Thymus (tissue), 11 donors: ENCODE measurements around the gene MTG1. TPM values are rescaled to one million over a fixed set of nuclear protein-coding genes. Genes with fewer than 3 reads are reported as not detected.

Source experiments
- DNase-seq, 9 donors: peaks; one replicate each; pipeline ENCODE4 v3.0.0-alpha.2; 2013; ENCODE audit warnings: low spot score in 9 of 9, low read depth in 6 of 9, missing footprints in 1 of 9
- H3K27ac ChIP-seq, 2 donors: one replicate each; pipeline ENCODE4 v1.5.1; 2013; ENCODE audit warnings: control low read depth in 1 of 2, low read depth in 1 of 2, low read length in 1 of 2, mild to moderate bottlenecking in 1 of 2, moderate library complexity in 1 of 2
- H3K27me3 ChIP-seq, 2 donors: one replicate each; pipeline ENCODE4 v1.5.1; 2013; ENCODE audit warnings: low read length in 1 of 2; ENCODE audit not compliant: control insufficient read depth in 2 of 2, insufficient read depth in 1 of 2
- H3K36me3 ChIP-seq, 2 donors: one replicate each; pipeline ENCODE4 v1.5.1; 2013; ENCODE audit warnings: low read length in 1 of 2, mild to moderate bottlenecking in 1 of 2, moderate library complexity in 1 of 2; ENCODE audit not compliant: control insufficient read depth in 2 of 2, insufficient read depth in 2 of 2
- H3K4me1 ChIP-seq, 2 donors: one replicate each; pipeline ENCODE4 v1.5.1; 2013; ENCODE audit warnings: low read length in 2 of 2; ENCODE audit not compliant: control insufficient read depth in 2 of 2, insufficient read depth in 2 of 2
- H3K4me3 ChIP-seq, 2 donors: one replicate each; pipeline ENCODE4 v1.5.1; 2013; ENCODE audit warnings: low read length in 2 of 2, control low read depth in 1 of 2, mild to moderate bottlenecking in 1 of 2
- H3K9me3 ChIP-seq, 2 donors: one replicate each; pipeline ENCODE4 v1.5.1; 2013; ENCODE audit warnings: low read length in 1 of 2, mild to moderate bottlenecking in 1 of 2; ENCODE audit not compliant: control insufficient read depth in 2 of 2, insufficient read depth in 1 of 2
- WGBS: extraction: QIAGEN DNeasy Blood & Tissue Kit; methylation state at CpG from one replicate; pipeline ENCODE4 v1.1.7; 2013; 5-methylcytosine and 5-hydroxymethylcytosine counted together
- polyA plus RNA-seq: library from polyadenylated mRNA; stranded (reverse); fragments of 200-250 nt; gene quantifications from one replicate; pipeline ENCODE4 v1.2.3, GENCODE V29; 2013
- total RNA-seq: library from RNA; stranded (reverse); fragments of 120-200 nt; gene quantifications from one replicate; pipeline ENCODE4 v1.2.4, GENCODE V29; 2013
- donor health status: healthy.

MTG1 gene
- total and polyA plus RNA-seq, 2 donors, result 22.7 to 59.4 TPM

DNA sequence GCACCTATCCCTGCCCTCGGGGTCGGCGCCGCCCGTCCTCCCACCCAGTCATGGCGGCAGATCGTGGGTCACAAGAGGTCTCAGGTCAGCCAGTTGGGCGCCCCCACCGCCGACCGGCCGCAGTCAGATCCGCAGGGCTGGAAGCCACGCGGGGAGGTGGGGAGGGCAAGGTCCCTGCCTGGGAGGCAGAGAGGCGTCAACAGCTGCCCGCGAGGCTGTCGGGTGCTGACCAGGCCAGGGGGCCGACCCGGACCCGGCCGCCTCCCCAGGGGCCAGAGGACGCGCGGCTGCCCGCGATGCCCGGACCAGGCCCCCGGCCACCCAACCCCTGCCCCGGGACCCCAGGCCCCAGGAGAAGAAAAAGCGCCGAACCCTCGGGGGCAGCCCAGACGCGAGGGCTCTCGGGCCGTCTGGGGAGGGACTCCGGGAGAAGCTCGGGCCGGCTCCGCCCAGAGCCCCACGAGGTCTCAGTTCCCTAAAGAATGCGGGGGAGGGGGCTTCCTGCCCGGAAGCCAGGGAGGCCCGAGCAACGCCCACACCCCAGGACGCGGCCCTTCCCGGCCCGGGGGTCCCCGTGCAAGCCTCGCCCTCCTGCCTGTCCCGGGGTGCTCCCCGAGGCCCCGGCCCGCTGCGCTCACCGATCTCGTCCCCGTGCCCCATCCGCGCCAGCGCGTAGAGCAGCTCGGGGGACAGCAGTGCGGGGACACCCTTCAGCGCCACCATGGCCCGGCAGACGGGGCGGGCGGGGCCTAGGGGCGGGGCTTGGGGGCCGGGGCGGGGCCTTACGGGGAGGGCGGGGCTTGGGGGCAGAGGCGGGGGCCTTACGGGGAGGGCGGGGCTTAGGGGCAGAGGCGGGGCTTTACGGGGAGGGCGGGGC is 36.4 kb upstream of the MTG1 start, which contains the start of gene FUOM:
TSS of gene FUOM (minus strand) at position 735 of the 877 bp plus-strand sequence. CDS start at position 723, 12 bp downstream.
- Histone ChIP-seq H3K27ac (no peak within 1 kb of the TSS), H3K27me3 (peaks cover 0 to 21% of the 10 kb centered on the region in 2 donors), H3K4me1 (peaks cover 9 to 12% of the 10 kb centered on the region in 2 donors), H3K36me3 (peaks cover 2 to 3% of the 10 kb centered on the region in 2 donors), H3K4me3 (peak within 1 kb of the TSS; percentile 48 to 61), H3K9me3 (no peaks in the 10 kb centered on the region)
- WGBS, result 3% methylated on average over 83 of the region's 83 CpGs
- DNase-seq, result peak in 4 of 9 donors; percentile 42 to 74 (median 53)

DNA sequence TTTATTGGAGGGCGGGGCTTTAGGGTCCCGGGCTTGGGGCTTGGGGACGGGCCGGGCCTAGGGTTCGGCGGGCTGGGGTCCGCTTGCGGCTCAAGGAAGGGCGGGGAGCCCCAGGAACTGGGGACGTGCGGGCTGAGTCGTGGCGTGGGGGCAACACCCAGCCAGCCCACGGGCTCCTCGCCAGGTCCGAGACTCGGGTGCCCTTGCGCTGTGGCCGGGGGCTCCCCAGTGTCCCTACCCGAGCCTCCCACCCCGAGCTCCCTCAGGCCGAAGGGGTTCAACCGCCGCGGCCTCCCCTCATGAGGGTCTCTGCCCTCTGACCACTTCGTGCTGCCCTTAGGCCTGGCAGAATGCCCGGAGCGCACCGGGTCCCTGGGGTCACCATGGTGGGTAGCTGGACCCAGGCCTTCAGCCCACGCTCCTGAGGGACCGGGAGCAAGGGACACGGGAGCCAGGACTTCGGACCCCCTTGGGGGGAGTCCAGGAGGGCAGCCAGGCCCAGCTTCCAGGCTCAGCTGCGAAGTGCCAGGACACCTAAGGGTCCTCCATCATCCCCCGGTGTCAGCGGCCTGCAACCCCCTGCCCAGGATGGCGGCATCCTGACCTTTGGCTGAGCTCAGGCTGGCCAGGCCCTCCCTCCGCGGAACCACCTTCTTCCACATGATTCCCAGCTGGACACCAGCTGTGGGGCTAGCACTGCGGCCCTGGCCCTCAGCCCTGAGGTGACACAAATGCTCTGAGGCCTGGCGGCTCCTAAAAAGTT is 35.6 kb upstream of the MTG1 start:
- Histone ChIP-seq H3K27ac (no peak overlapping the region), H3K4me3 (no peak overlapping the region), H3K27me3 (peaks cover 0 to 21% of the 10 kb centered on the region in 2 donors), H3K9me3 (no peaks in the 10 kb centered on the region), H3K4me1 (peaks cover 9 to 12% of the 10 kb centered on the region in 2 donors), H3K36me3 (peaks cover 3 to 5% of the 10 kb centered on the region in 2 donors)
- WGBS, result 89% methylated on average over 41 of the region's 41 CpGs
- no peak for DNase-seq

DNA sequence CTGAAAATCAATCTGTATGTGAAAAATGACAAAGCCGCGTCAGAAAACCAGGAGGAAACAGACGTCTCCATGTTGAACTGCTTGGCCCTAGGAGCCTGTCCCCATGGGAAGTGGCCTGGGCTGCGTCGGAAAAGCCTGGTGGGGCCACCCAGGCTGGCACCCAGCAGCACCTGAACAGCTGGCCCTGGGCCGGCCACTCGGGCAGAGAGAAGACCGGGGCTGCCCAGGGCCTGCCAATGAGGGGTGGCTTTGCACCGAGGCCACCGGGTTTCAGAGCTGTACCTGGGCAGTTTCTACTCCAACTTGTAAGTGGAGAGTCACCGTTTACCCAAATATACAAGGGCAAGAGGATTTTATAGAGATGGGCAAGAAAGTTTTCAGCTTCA is 35.0 kb upstream of the MTG1 start:
- peaks cover 0 to 21% of the 10 kb centered on the region in 2 donors for H3K27me3 ChIP-seq
- H3K9me3 ChIP-seq, result no peaks in the 10 kb centered on the region
- peaks cover 3 to 5% of the 10 kb centered on the region in 2 donors for H3K36me3 ChIP-seq
- 95% methylated on average over 11 of the region's 11 CpGs for WGBS
- H3K27ac ChIP-seq, result no peak overlapping the region
- H3K4me3 ChIP-seq, result no peak overlapping the region
- no peak for DNase-seq
- peaks cover 9 to 12% of the 10 kb centered on the region in 2 donors for H3K4me1 ChIP-seq

DNA sequence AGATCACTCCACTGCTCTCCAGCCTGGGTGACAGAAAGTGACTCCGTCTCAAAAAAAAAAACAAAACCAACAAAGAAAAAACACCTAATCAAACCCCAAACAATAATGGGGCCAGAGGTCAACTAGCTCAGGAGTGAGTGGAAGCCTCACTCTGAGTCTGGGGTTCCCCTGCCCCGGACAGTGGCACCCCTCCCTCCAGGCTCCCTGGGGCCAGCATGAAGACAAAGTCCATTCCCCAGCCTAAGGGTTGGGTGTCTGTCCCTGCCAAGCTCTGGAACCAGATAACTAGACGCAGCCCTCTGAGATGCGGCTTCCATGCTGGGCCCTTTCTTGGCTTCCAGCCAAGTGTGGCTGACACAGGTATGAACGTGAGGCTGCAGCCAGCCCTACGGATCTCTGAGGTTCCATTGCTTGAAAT is 34.4 kb upstream of the MTG1 start:
- Histone ChIP-seq H3K9me3 (no peaks in the 10 kb centered on the region), H3K4me1 (peaks cover 9 to 12% of the 10 kb centered on the region in 2 donors), H3K4me3 (no peak overlapping the region), H3K36me3 (peaks cover 5 to 7% of the 10 kb centered on the region in 2 donors), H3K27ac (no peak overlapping the region), H3K27me3 (peaks cover 0 to 21% of the 10 kb centered on the region in 2 donors)
- 72% methylated on average over 6 of the region's 6 CpGs for WGBS
- DNase-seq, result no peak

DNA sequence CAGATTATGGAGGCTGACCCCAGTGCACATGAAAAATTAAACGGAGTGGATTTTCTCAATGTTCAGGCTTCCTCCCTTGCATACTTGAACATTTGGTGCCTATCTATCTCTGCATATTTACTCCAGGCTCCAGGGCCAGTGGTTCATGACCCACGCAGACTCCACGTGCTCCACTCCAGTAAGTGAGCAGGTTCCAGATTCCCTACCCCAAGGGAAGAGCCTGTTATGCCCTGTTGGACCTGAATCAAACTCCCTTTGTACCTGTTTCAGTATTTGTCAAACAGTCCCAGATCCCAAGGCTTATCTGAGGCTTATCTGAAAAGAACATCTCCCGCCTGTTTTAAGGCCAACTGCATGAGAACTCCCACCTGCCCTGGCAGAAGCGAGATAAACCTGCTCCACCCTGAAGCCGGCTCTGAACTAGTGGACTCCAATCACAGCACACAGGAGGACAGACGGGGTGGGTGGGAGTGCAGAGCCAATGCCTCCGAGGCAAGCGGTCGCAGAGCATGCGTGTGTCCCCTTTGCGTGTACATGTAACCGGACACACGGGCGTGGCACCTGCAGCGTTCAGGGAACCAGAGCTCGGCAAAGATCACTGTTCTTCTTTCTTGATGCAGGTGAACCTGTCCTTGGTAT is 33.9 kb upstream of the MTG1 start:
- peaks cover 8 to 12% of the 10 kb centered on the region in 2 donors for H3K36me3 ChIP-seq
- WGBS, result 94% methylated on average over 17 of the region's 17 CpGs
- H3K27ac ChIP-seq, result no peak overlapping the region
- H3K4me1 ChIP-seq, result peaks cover 9 to 12% of the 10 kb centered on the region in 2 donors
- no peak for DNase-seq
- H3K4me3 ChIP-seq, result no peak overlapping the region
- peaks cover 0 to 21% of the 10 kb centered on the region in 2 donors for H3K27me3 ChIP-seq
- no peaks in the 10 kb centered on the region for H3K9me3 ChIP-seq

DNA sequence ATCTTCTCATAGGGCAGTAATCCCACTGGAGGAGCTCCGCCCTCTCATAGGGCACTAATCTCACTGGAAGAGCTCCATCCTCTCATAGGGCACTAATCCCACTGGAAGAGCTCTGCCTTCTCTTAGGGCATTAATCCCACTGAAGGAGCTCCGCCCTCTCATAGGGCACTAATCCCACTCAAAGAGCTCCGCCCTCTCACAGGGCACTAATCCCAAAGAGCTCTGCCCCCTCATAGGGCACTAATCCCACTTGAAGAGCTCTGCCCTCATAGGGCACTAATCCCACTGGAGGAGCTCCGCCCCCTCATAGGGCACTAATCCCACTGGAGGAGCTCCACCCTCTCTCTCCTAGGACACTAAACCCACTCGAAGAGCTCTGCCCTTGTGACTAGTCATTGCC is 32.7 kb upstream of the MTG1 start:
- Histone ChIP-seq H3K27me3 (peaks cover 0 to 13% of the 10 kb centered on the region in 2 donors), H3K27ac (no peak overlapping the region), H3K9me3 (no peaks in the 10 kb centered on the region), H3K4me3 (no peak overlapping the region), H3K36me3 (peaks cover 20 to 21% of the 10 kb centered on the region in 2 donors), H3K4me1 (peaks cover 8 to 11% of the 10 kb centered on the region in 2 donors)
- no peak for DNase-seq
- 96% methylated on average over 5 of the region's 5 CpGs for WGBS

DNA sequence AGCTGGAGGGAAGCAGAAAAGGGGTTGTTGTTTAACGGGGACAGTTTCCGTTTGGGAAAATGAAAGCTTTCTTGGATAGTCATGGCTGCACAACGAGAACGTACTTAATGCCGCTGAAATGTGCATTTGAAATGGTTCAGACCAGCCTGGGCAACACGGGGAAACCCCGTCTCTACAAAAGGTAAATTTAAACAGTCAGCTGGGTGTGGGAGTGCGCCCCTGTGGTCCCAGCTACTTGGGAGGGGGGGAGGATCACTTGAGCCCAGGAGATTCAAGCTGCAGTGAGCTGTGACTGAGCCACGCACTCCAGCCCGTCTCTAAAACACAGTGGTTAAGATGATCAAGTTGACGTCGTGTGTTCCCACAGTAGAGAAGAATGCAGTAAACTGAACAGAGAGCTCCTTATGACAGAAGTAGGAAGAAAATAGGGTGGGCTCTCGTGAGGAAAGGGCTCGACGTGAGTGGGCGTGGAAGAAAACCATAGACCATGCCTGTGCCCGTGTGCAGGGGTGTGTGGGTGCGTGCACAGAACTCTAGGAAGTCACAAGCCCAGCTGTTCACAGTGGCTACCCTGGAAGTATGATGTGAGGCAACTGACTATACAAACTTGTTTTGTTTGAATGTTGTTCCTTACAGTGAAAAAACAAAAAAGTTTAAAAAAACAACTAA is 32.0 kb upstream of the MTG1 start:
- H3K27me3 ChIP-seq, result peaks cover 0 to 6% of the 10 kb centered on the region in 2 donors
- DNase-seq, result no peak
- WGBS, result 87% methylated on average over 18 of the region's 18 CpGs
- H3K9me3 ChIP-seq, result no peaks in the 10 kb centered on the region
- H3K36me3 ChIP-seq, result peaks cover 25 to 27% of the 10 kb centered on the region in 2 donors
- no peak overlapping the region for H3K27ac ChIP-seq
- peaks cover 3 to 4% of the 10 kb centered on the region in 2 donors for H3K4me1 ChIP-seq
- H3K4me3 ChIP-seq, result no peak overlapping the region

DNA sequence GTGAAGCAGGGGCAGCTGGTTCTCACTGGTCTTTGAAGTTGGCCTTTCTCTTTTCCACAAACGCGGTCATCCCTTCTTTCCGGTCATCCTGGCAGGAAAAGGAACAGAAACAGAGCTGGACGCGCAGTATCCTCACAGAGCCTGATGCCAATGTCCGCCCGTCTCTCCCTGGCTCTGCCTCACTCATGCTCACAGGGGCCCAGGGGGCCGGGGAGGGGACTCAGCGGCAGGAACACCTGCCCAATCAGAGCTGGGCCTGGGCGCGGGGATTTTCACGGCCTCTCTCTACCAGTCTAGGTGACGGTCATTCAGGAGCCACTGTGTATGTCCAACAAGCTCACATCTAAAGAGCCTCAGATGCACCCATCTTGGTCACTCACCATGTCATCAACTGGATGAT is 31.1 kb upstream of the MTG1 start:
- DNase-seq, result no peak
- H3K9me3 ChIP-seq, result no peaks in the 10 kb centered on the region
- no peaks in the 10 kb centered on the region for H3K27me3 ChIP-seq
- 98% methylated on average over 13 of the region's 13 CpGs for WGBS
- H3K36me3 ChIP-seq, result peaks cover 26 to 28% of the 10 kb centered on the region in 2 donors
- H3K4me3 ChIP-seq, result no peak overlapping the region
- H3K27ac ChIP-seq, result no peak overlapping the region
- H3K4me1 ChIP-seq, result no peaks in the 10 kb centered on the region
